ENCODE results near the gene ADAM23. TPM values are rescaled to one million over a fixed set of nuclear protein-coding genes. Genes with fewer than 3 reads are reported as not detected.

The ADAM23 gene
- total and polyA plus RNA-seq, 2 donors: 4.0 to 26.9 TPM

GRCh38 chr2:206420721-206421120 lies 22.6 kb upstream of the ADAM23 start:
- H3K27me3 ChIP-seq (ENCODE audit: control insufficient read depth in 2 of 2, insufficient read depth in 1 of 2, low read length in 1 of 2): no peaks in the 10 kb centered on the region
- no peak for DNase-seq (ENCODE audit: low read depth in 6 of 9, low spot score in 9 of 9)
- H3K36me3 ChIP-seq (ENCODE audit: control insufficient read depth in 2 of 2, insufficient read depth in 2 of 2, low read length in 1 of 2): no peaks in the 10 kb centered on the region
- WGBS: 97% methylated on average over 3 of the region's 3 CpGs
- H3K4me1 ChIP-seq (ENCODE audit: control insufficient read depth in 2 of 2, insufficient read depth in 2 of 2, low read length in 2 of 2): no peaks in the 10 kb centered on the region
- no peaks in the 10 kb centered on the region for H3K9me3 ChIP-seq (ENCODE audit: control insufficient read depth in 2 of 2, insufficient read depth in 1 of 2, low read length in 1 of 2)
- H3K4me3 ChIP-seq (ENCODE audit: low read length in 2 of 2): no peak overlapping the region
- H3K27ac ChIP-seq (ENCODE audit: low read depth in 1 of 2, low read length in 1 of 2): no peak overlapping the region

GRCh38 chr2:206422493-206422892 lies 20.8 kb upstream of the ADAM23 start:
- Histone ChIP-seq H3K4me3 (ENCODE audit: low read length in 2 of 2) (no peak overlapping the region), H3K9me3 (ENCODE audit: control insufficient read depth in 2 of 2, insufficient read depth in 1 of 2, low read length in 1 of 2) (no peaks in the 10 kb centered on the region), H3K27ac (ENCODE audit: low read depth in 1 of 2, low read length in 1 of 2) (no peak overlapping the region), H3K4me1 (ENCODE audit: control insufficient read depth in 2 of 2, insufficient read depth in 2 of 2, low read length in 2 of 2) (no peaks in the 10 kb centered on the region), H3K27me3 (ENCODE audit: control insufficient read depth in 2 of 2, insufficient read depth in 1 of 2, low read length in 1 of 2) (no peaks in the 10 kb centered on the region), H3K36me3 (ENCODE audit: control insufficient read depth in 2 of 2, insufficient read depth in 2 of 2, low read length in 1 of 2) (no peaks in the 10 kb centered on the region)
- no peak for DNase-seq (ENCODE audit: low read depth in 6 of 9, low spot score in 9 of 9)

GRCh38 chr2:206423147-206423546 lies 20.2 kb upstream of the ADAM23 start:
- no peaks in the 10 kb centered on the region for H3K9me3 ChIP-seq (ENCODE audit: control insufficient read depth in 2 of 2, insufficient read depth in 1 of 2, low read length in 1 of 2)
- H3K36me3 ChIP-seq (ENCODE audit: control insufficient read depth in 2 of 2, insufficient read depth in 2 of 2, low read length in 1 of 2): no peaks in the 10 kb centered on the region
- no peaks in the 10 kb centered on the region for H3K4me1 ChIP-seq (ENCODE audit: control insufficient read depth in 2 of 2, insufficient read depth in 2 of 2, low read length in 2 of 2)
- no peak overlapping the region for H3K4me3 ChIP-seq (ENCODE audit: low read length in 2 of 2)
- H3K27me3 ChIP-seq (ENCODE audit: control insufficient read depth in 2 of 2, insufficient read depth in 1 of 2, low read length in 1 of 2): no peaks in the 10 kb centered on the region
- no peak overlapping the region for H3K27ac ChIP-seq (ENCODE audit: low read depth in 1 of 2, low read length in 1 of 2)
- 95% methylated on average over 2 of the region's 2 CpGs for WGBS
- no peak for DNase-seq (ENCODE audit: low read depth in 6 of 9, low spot score in 9 of 9)

- Histone ChIP-seq H3K4me3 (ENCODE audit: low read length in 2 of 2) (no peak overlapping the region), H3K4me1 (ENCODE audit: control insufficient read depth in 2 of 2, insufficient read depth in 2 of 2, low read length in 2 of 2) (no peaks in the 10 kb centered on the region), H3K9me3 (ENCODE audit: control insufficient read depth in 2 of 2, insufficient read depth in 1 of 2, low read length in 1 of 2) (no peaks in the 10 kb centered on the region), H3K27me3 (ENCODE audit: control insufficient read depth in 2 of 2, insufficient read depth in 1 of 2, low read length in 1 of 2) (no peaks in the 10 kb centered on the region), H3K36me3 (ENCODE audit: control insufficient read depth in 2 of 2, insufficient read depth in 2 of 2, low read length in 1 of 2) (no peaks in the 10 kb centered on the region), H3K27ac (ENCODE audit: low read depth in 1 of 2, low read length in 1 of 2) (no peak overlapping the region)
- 95% methylated on average over 3 of the region's 3 CpGs for WGBS
- no peak for DNase-seq (ENCODE audit: low read depth in 6 of 9, low spot score in 9 of 9)
Observed at GRCh38 chr2:206424134-206424533, 19.2 kb upstream of the ADAM23 start.

- H3K36me3 ChIP-seq (ENCODE audit: control insufficient read depth in 2 of 2, insufficient read depth in 2 of 2, low read length in 1 of 2): no peaks in the 10 kb centered on the region
- H3K4me3 ChIP-seq (ENCODE audit: low read length in 2 of 2): no peak overlapping the region
- no peaks in the 10 kb centered on the region for H3K4me1 ChIP-seq (ENCODE audit: control insufficient read depth in 2 of 2, insufficient read depth in 2 of 2, low read length in 2 of 2)
- no peak for DNase-seq (ENCODE audit: low read depth in 6 of 9, low spot score in 9 of 9)
- 96% methylated on average over 3 of the region's 3 CpGs for WGBS
- H3K27ac ChIP-seq (ENCODE audit: low read depth in 1 of 2, low read length in 1 of 2): no peak overlapping the region
- H3K9me3 ChIP-seq (ENCODE audit: control insufficient read depth in 2 of 2, insufficient read depth in 1 of 2, low read length in 1 of 2): no peaks in the 10 kb centered on the region
- H3K27me3 ChIP-seq (ENCODE audit: control insufficient read depth in 2 of 2, insufficient read depth in 1 of 2, low read length in 1 of 2): no peaks in the 10 kb centered on the region
Observed at GRCh38 chr2:206428783-206429182, 14.5 kb upstream of the ADAM23 start.

GRCh38 chr2:206430452-206430851 lies 12.9 kb upstream of the ADAM23 start:
- no peaks in the 10 kb centered on the region for H3K9me3 ChIP-seq (ENCODE audit: control insufficient read depth in 2 of 2, insufficient read depth in 1 of 2, low read length in 1 of 2)
- no peak for DNase-seq (ENCODE audit: low read depth in 6 of 9, low spot score in 9 of 9)
- WGBS: 93% methylated on average over 2 of the region's 2 CpGs
- no peak overlapping the region for H3K27ac ChIP-seq (ENCODE audit: low read depth in 1 of 2, low read length in 1 of 2)
- H3K4me3 ChIP-seq (ENCODE audit: low read length in 2 of 2): no peak overlapping the region
- H3K27me3 ChIP-seq (ENCODE audit: control insufficient read depth in 2 of 2, insufficient read depth in 1 of 2, low read length in 1 of 2): no peaks in the 10 kb centered on the region
- H3K4me1 ChIP-seq (ENCODE audit: control insufficient read depth in 2 of 2, insufficient read depth in 2 of 2, low read length in 2 of 2): no peaks in the 10 kb centered on the region
- no peaks in the 10 kb centered on the region for H3K36me3 ChIP-seq (ENCODE audit: control insufficient read depth in 2 of 2, insufficient read depth in 2 of 2, low read length in 1 of 2)

GRCh38 chr2:206431439-206431838 lies 11.9 kb upstream of the ADAM23 start:
- 95% methylated on average over 3 of the region's 3 CpGs for WGBS
- no peak overlapping the region for H3K4me3 ChIP-seq (ENCODE audit: low read length in 2 of 2)

GRCh38 chr2:206432193-206433082 lies 10.9 kb upstream of the ADAM23 start:
- no peak overlapping the region for H3K27ac ChIP-seq (ENCODE audit: low read depth in 1 of 2, low read length in 1 of 2)
- H3K4me1 ChIP-seq (ENCODE audit: control insufficient read depth in 2 of 2, insufficient read depth in 2 of 2, low read length in 2 of 2): no peaks in the 10 kb centered on the region
- no peaks in the 10 kb centered on the region for H3K27me3 ChIP-seq (ENCODE audit: control insufficient read depth in 2 of 2, insufficient read depth in 1 of 2, low read length in 1 of 2)
- DNase-seq (ENCODE audit: low read depth in 6 of 9, low spot score in 9 of 9): no peak
- 90% methylated on average over 6 of the region's 6 CpGs for WGBS
- no peaks in the 10 kb centered on the region for H3K36me3 ChIP-seq (ENCODE audit: control insufficient read depth in 2 of 2, insufficient read depth in 2 of 2, low read length in 1 of 2)
- H3K4me3 ChIP-seq (ENCODE audit: low read length in 2 of 2): no peak overlapping the region
- H3K9me3 ChIP-seq (ENCODE audit: control insufficient read depth in 2 of 2, insufficient read depth in 1 of 2, low read length in 1 of 2): no peaks in the 10 kb centered on the region

More at GRCh38 chr2:206431439-206431838, 11.9 kb upstream of the ADAM23 start:
- H3K27me3 ChIP-seq (ENCODE audit: control insufficient read depth in 2 of 2, insufficient read depth in 1 of 2, low read length in 1 of 2): no peaks in the 10 kb centered on the region
- no peaks in the 10 kb centered on the region for H3K4me1 ChIP-seq (ENCODE audit: control insufficient read depth in 2 of 2, insufficient read depth in 2 of 2, low read length in 2 of 2)
- H3K36me3 ChIP-seq (ENCODE audit: control insufficient read depth in 2 of 2, insufficient read depth in 2 of 2, low read length in 1 of 2): no peaks in the 10 kb centered on the region
- no peak for DNase-seq (ENCODE audit: low read depth in 6 of 9, low spot score in 9 of 9)
- no peak overlapping the region for H3K27ac ChIP-seq (ENCODE audit: low read depth in 1 of 2, low read length in 1 of 2)
- no peaks in the 10 kb centered on the region for H3K9me3 ChIP-seq (ENCODE audit: control insufficient read depth in 2 of 2, insufficient read depth in 1 of 2, low read length in 1 of 2)

GRCh38 chr2:206433190-206433589 lies 10.1 kb upstream of the ADAM23 start:
- no peaks in the 10 kb centered on the region for H3K4me1 ChIP-seq (ENCODE audit: control insufficient read depth in 2 of 2, insufficient read depth in 2 of 2, low read length in 2 of 2)
- H3K27ac ChIP-seq (ENCODE audit: low read depth in 1 of 2, low read length in 1 of 2): no peak overlapping the region
- H3K9me3 ChIP-seq (ENCODE audit: control insufficient read depth in 2 of 2, insufficient read depth in 1 of 2, low read length in 1 of 2): no peaks in the 10 kb centered on the region
- no peak for DNase-seq (ENCODE audit: low read depth in 6 of 9, low spot score in 9 of 9)
- no peak overlapping the region for H3K4me3 ChIP-seq (ENCODE audit: low read length in 2 of 2)
- H3K36me3 ChIP-seq (ENCODE audit: control insufficient read depth in 2 of 2, insufficient read depth in 2 of 2, low read length in 1 of 2): no peaks in the 10 kb centered on the region
- peaks cover 1 to 2% of the 10 kb centered on the region in 2 donors for H3K27me3 ChIP-seq (ENCODE audit: control insufficient read depth in 2 of 2, insufficient read depth in 1 of 2, low read length in 1 of 2)

Measured in thymus (tissue), 11 donors.